Prostate gland (tissue), 2 donors: Measurements from ENCODE around the gene MICAL3. TPM values are rescaled to one million over a fixed set of nuclear protein-coding genes. Genes with fewer than 3 reads are reported as not detected.

Experiments used
- DNase-seq: peaks from one replicate; pipeline ENCODE4 v3.0.0-alpha.2; 2019; ENCODE audit warnings: low spot score
- H3K27ac ChIP-seq, 2 donors: fragments of 200-600 bp; sonication (generic); 2 replicates each; pipeline ENCODE4 v1.5.1; 2017 to 2019
- H3K27me3 ChIP-seq: fragments of 200-600 bp; sonication (generic); replicated peaks from 2 replicates; pipeline ENCODE4 v1.5.1; 2019; ENCODE audit not compliant: insufficient read depth
- H3K36me3 ChIP-seq, 2 donors: fragments of 200-600 bp; sonication (generic); 1 replicate in 1 of 2; 2 replicates in 1 of 2; pipeline versions ENCODE4 v1.5.1 to v1.8.1; 2017 to 2019
- H3K4me1 ChIP-seq: fragments of 200-600 bp; sonication (generic); replicated peaks from 2 replicates; pipeline ENCODE4 v1.5.1; 2019
- H3K4me3 ChIP-seq, 2 donors: fragments of 200-600 bp; sonication (generic); 2 replicates each; pipeline ENCODE4 v1.5.1; 2017 to 2019
- H3K9me3 ChIP-seq: fragments of 200-600 bp; sonication (generic); 2 replicates; pipeline ENCODE4 v1.5.1; 2017
- POLR2A ChIP-seq: fragments of 450-650 bp; IDR thresholded peaks from one replicate; pipeline ENCODE4 v1.6.1; 2016; ENCODE audit warnings: antibody characterized with exemption, mild to moderate bottlenecking
- POLR2AphosphoS5 ChIP-seq: sonication (generic); formaldehyde crosslinking; IDR thresholded peaks from one replicate; pipeline ENCODE4 v1.6.1; 2017; ENCODE audit warnings: antibody characterized with exemption
- WGBS: methylation state at CpG from one replicate; pipeline ENCODE4 v1.1.5; 2018; 5-methylcytosine and 5-hydroxymethylcytosine counted together
- intact Hi-C: fragments of 100-400 bp; cut with DNase I; formaldehyde crosslinking; loops from one replicate; pipeline ENCODE4 v1.14.2; 2022
- total RNA-seq, 2 donors: library from RNA; depleted of rRNA; stranded (reverse); fragments of >200 nt; gene quantifications; one replicate each; pipeline ENCODE4 v1.1.0, GENCODE V29; 2016
- TF ChIP-seq, protein P1 (sequence below), 4 experiments: fragments of 200-600 bp in 2 of 4; fragments of 450-650 bp in 2 of 4; sonication (generic) in 2 of 4; IDR thresholded peaks; 1 replicate in 3 of 4; 2 replicates in 1 of 4; pipeline ENCODE4 v1.5.1; 2016 to 2019; ENCODE audit warnings: antibody characterized with exemption in 4 of 4, mild to moderate bottlenecking in 2 of 4, moderate library complexity in 2 of 4

The MICAL3 gene
- total RNA-seq, 2 donors from 2014 or later = 58.6 to 78.7 TPM

DNA sequence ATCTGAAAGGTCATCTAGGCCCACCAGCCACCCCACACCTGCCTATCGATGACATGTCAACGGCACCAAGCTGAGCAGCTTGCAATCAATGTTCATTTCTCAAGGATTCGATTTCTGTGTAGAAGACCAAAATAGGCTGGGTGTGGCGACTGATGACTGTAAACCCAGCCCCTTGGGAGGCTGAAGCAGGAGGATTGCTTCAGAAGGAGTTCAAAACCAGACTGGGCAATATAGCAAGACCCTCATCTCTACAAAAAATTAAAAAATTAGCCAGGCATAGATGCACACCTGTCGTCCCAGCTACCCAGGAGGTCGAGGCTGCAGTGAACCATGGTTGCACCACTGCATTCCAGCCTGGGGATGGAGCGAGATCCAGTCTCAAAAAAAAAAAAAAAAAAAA lies 108.7 kb downstream of the MICAL3 start:
- no peak for TF ChIP-seq POLR2A
- TF ChIP-seq, protein P1, sequence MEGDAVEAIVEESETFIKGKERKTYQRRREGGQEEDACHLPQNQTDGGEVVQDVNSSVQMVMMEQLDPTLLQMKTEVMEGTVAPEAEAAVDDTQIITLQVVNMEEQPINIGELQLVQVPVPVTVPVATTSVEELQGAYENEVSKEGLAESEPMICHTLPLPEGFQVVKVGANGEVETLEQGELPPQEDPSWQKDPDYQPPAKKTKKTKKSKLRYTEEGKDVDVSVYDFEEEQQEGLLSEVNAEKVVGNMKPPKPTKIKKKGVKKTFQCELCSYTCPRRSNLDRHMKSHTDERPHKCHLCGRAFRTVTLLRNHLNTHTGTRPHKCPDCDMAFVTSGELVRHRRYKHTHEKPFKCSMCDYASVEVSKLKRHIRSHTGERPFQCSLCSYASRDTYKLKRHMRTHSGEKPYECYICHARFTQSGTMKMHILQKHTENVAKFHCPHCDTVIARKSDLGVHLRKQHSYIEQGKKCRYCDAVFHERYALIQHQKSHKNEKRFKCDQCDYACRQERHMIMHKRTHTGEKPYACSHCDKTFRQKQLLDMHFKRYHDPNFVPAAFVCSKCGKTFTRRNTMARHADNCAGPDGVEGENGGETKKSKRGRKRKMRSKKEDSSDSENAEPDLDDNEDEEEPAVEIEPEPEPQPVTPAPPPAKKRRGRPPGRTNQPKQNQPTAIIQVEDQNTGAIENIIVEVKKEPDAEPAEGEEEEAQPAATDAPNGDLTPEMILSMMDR (IDR thresholded peaks at IDR 0.05) = no peak
- no peak for DNase-seq
- Histone ChIP-seq H3K27me3 (no peaks in the 10 kb centered on the region), H3K4me1 (peaks cover 15% of the 10 kb centered on the region), H3K4me3 (no peak overlapping the region), H3K9me3 (no peaks in the 10 kb centered on the region), H3K36me3 (no peaks in the 10 kb centered on the region), H3K27ac (no peak overlapping the region)
- intact Hi-C loops = loop anchor here (10.0 kb wide), 1 partner anchor 59 kb away; no protein-coding TSS in a partner anchor
- 90% methylated on average over 7 of the region's 7 CpGs for WGBS

DNA sequence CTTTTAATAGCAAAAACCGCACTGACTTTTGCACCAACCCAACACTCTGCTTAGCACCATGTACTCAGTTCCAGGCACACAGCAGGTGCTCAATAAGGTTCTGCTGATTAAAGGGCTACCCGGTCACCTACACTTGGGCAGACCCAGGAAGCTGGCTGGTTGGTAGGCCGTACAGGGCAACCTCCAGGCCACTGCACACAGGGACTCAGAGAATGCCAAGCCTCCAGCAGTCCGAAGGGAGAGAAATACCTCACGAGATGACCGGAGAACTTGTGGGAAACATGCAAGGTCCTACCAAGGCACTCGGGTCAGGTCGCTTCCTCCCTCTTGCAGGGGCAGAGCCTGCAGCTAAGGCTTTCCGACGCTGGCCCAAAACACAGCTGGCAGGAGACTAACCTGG lies 109.2 kb downstream of the MICAL3 start:
- TF ChIP-seq POLR2AphosphoS5 = no peak
- TF ChIP-seq POLR2A = no peak
- TF ChIP-seq, protein P1 (IDR thresholded peaks at IDR 0.05) = no peak
- DNase-seq = no peak
- 97% methylated on average over 10 of the region's 10 CpGs for WGBS
- Histone ChIP-seq H3K4me3 (no peak overlapping the region), H3K4me1 (peaks cover 19% of the 10 kb centered on the region), H3K27me3 (no peaks in the 10 kb centered on the region), H3K27ac (no peak overlapping the region), H3K9me3 (no peaks in the 10 kb centered on the region), H3K36me3 (no peaks in the 10 kb centered on the region)
- intact Hi-C loops = loop anchor here (10.0 kb wide), 1 partner anchor 60 kb away; no protein-coding TSS in a partner anchor

DNA sequence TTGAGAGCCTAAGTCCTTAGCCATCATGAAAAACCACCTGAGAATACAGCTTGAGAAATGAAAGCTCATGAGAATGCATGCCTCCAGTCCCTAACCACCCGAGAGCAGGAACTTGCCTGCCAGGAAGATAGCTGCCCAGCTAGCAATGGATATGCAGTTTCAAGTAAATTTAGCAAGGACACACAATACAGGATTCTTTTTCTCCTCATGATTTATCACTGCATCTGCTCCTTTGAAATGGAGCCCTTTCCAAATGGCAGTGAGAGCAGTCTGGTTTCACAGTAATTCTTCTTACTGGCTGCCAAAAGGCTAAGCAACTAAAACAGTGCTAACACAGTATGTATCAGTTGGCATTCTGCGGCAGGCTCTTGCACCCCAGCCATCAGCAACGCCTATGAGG lies 109.9 kb downstream of the MICAL3 start:
- Histone ChIP-seq H3K4me3 (no peak overlapping the region), H3K27ac (no peak overlapping the region), H3K36me3 (no peaks in the 10 kb centered on the region), H3K4me1 (peaks cover 16% of the 10 kb centered on the region), H3K9me3 (no peaks in the 10 kb centered on the region), H3K27me3 (no peaks in the 10 kb centered on the region)
- TF ChIP-seq, protein P1 (IDR thresholded peaks at IDR 0.05) = no peak
- TF ChIP-seq POLR2AphosphoS5 (no peak), POLR2A (no peak)
- WGBS = 26% methylated on average over 3 of the region's 3 CpGs
- no peak for DNase-seq
- intact Hi-C loops = loop anchor here (10.0 kb wide), 1 partner anchor 60 kb away; no protein-coding TSS in a partner anchor

DNA sequence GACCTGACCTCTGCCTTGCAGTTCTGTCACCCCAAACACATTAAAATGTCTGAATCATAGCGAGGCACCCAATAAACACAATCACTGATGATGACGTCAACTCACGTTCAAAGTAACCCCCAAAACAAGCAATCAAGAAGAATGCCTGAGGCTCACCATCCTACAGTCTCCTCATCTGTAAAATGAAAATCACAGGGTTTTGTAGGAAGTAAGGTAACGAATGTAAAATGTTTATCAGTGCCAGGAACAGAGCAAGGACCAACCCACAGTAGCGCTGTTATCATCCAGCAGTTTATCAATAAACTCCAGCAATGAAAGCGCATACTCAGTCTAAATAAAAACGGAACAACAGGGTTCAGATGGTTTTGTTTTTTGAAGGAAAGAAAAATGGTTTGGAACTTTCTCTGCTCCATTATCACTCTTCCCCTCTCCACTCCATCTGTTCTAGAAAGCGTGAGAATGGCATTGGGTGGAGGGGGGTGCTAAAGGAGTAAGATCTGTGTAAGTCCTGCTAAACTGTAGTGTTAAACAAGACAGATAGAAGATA lies 110.5 kb downstream of the MICAL3 start:
- intact Hi-C loops = loop anchor here (10.0 kb wide), 1 partner anchor 61 kb away; no protein-coding TSS in a partner anchor
- H3K9me3 ChIP-seq = no peaks in the 10 kb centered on the region

More for the DNA sequence above, 110.5 kb downstream of the MICAL3 start:
- no peak for DNase-seq
- Histone ChIP-seq H3K36me3 (no peaks in the 10 kb centered on the region), H3K27me3 (no peaks in the 10 kb centered on the region), H3K4me1 (peaks cover 12% of the 10 kb centered on the region), H3K27ac (no peak overlapping the region), H3K4me3 (no peak overlapping the region)
- TF ChIP-seq POLR2AphosphoS5 (no peak), POLR2A (no peak)
- TF ChIP-seq, protein P1 (IDR thresholded peaks at IDR 0.05) = no peak
- WGBS = 78% methylated on average over 8 of the region's 8 CpGs
